Tibial nerve (tissue), 4 donors: Measurements from ENCODE around the gene IQSEC1.

Source experiments
- EP300 ChIP-seq, 2 donors: sonication (generic); formaldehyde crosslinking; IDR thresholded peaks; one replicate each; pipeline ENCODE4 v1.6.1; 2017; ENCODE audit warnings: antibody characterized with exemption in 2 of 2, mild to moderate bottlenecking in 1 of 2
- POLR2A ChIP-seq, 2 donors: fragments of 450-650 bp; IDR thresholded peaks; one replicate each; pipeline ENCODE4 v1.6.1; 2017; ENCODE audit warnings: antibody characterized with exemption in 2 of 2, mild to moderate bottlenecking in 2 of 2, moderate library complexity in 2 of 2
- TF ChIP-seq, protein P1 (sequence below), 5 experiments: fragments of 200-600 bp in 3 of 5; fragments of 450-650 bp in 2 of 5; sonication (generic) in 3 of 5; IDR thresholded peaks; one replicate each; pipeline ENCODE4 v1.5.1; 2016 to 2019; ENCODE audit warnings: antibody characterized with exemption in 5 of 5, mild to moderate bottlenecking in 3 of 5, moderate library complexity in 2 of 5

DNA sequence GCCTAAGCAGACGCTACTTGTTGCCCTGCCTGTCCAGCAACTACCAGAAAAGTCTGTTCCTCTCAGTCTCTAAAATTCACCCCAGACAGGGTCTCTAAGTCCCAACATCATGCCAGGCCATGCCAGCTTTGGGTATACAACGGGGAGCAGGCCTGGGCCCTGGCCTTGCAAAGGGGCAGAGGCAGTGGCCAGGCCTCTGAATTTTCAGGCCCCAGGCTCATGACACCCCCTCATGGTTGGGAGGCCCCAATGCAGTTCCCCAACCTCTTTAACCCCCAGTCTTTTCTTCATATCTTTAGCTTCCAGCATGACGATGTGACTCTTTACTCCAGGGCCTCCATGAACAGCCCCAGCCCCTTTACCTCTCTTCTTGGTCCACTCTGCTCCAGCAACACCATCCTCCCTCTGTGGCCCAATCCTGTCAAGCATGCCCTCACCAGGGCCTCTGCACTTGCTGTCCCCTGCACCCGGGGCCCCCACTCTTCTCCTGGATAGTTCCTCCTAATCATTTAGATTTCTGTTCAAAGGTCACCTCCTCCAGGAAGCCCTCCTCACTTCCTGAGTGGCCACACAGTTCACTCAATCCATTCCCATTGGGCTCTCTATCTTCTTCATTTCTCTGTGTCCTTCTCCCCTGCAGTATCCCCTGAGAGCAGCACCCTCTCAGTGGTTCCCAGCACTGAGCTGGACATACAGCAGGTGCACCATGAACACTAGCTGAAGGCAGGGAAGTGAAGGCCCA is 4.8 kb downstream of the IQSEC1 start:
- TF ChIP-seq POLR2A (IDR thresholded peaks at IDR 0.05) (no peak), EP300 (IDR thresholded peaks at IDR 0.05) (no peak)
- TF ChIP-seq, protein P1, sequence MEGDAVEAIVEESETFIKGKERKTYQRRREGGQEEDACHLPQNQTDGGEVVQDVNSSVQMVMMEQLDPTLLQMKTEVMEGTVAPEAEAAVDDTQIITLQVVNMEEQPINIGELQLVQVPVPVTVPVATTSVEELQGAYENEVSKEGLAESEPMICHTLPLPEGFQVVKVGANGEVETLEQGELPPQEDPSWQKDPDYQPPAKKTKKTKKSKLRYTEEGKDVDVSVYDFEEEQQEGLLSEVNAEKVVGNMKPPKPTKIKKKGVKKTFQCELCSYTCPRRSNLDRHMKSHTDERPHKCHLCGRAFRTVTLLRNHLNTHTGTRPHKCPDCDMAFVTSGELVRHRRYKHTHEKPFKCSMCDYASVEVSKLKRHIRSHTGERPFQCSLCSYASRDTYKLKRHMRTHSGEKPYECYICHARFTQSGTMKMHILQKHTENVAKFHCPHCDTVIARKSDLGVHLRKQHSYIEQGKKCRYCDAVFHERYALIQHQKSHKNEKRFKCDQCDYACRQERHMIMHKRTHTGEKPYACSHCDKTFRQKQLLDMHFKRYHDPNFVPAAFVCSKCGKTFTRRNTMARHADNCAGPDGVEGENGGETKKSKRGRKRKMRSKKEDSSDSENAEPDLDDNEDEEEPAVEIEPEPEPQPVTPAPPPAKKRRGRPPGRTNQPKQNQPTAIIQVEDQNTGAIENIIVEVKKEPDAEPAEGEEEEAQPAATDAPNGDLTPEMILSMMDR (IDR thresholded peaks at IDR 0.05): no peak
